ENCODE data around the gene PINK1. TPM values are rescaled to one million over a fixed set of nuclear protein-coding genes. Genes with fewer than 3 reads are reported as not detected.

PINK1 gene
- total RNA-seq, 1 donor from 2014 or later, result 261 TPM

GRCh38 chr1:20634594-20635084 lies 1.4 kb downstream of the PINK1 start:
- ATAC-seq (peak; percentile 78), DNase-seq (peak; percentile 62)
- intact Hi-C loops (cut with micrococcal nuclease), result no loop called here

GRCh38 chr1:20636785-20637347 lies 3.6 kb downstream of the PINK1 start:
- intact Hi-C loops (cut with micrococcal nuclease), result no loop called here
- DNase-seq (no peak), ATAC-seq (no peak)

- intact Hi-C loops (cut with micrococcal nuclease), result loop anchor here (5.0 kb wide), 1 partner anchor 113 kb away; no protein-coding TSS in a partner anchor
- ATAC-seq, result peak; percentile 54
- DNase-seq, result no peak
These were observed 6.9 kb downstream of the PINK1 start for GRCh38 chr1:20640183-20640597.

- no peak for ATAC-seq
- intact Hi-C loops (cut with micrococcal nuclease), result loop anchor here (5.0 kb wide), 1 partner anchor 115 kb away; no protein-coding TSS in a partner anchor
- DNase-seq, result no peak
These were observed 8.7 kb downstream of the PINK1 start for GRCh38 chr1:20641975-20642374.

GRCh38 chr1:20643080-20643479 lies 9.8 kb downstream of the PINK1 start:
- intact Hi-C loops (cut with micrococcal nuclease), result loop anchor here (5.0 kb wide), 1 partner anchor 116 kb away; no protein-coding TSS in a partner anchor
- ATAC-seq (no peak), DNase-seq (no peak)

- ATAC-seq, result no peak
- intact Hi-C loops (cut with micrococcal nuclease), result loop anchor here (5.0 kb wide), 1 partner anchor 117 kb away; no protein-coding TSS in a partner anchor
- no peak for DNase-seq
These were observed 11.2 kb downstream of the PINK1 start for GRCh38 chr1:20644416-20644815.

GRCh38 chr1:20645414-20645813 lies 12.2 kb downstream of the PINK1 start:
- no peak for DNase-seq
- ATAC-seq, result no peak
- intact Hi-C loops (cut with micrococcal nuclease), result no loop called here

GRCh38 chr1:20648438-20648837 lies 15.2 kb downstream of the PINK1 start:
- ATAC-seq (no peak), DNase-seq (no peak)
- intact Hi-C loops (cut with micrococcal nuclease), result no loop called here

GRCh38 chr1:20648946-20649345 lies 15.7 kb downstream of the PINK1 start:
- DNase-seq, result no peak
- no peak for ATAC-seq
- intact Hi-C loops (cut with micrococcal nuclease), result no loop called here

GRCh38 chr1:20652300-20652699 lies 19.0 kb downstream of the PINK1 start:
- DNase-seq (no peak), ATAC-seq (no peak)
- intact Hi-C loops (cut with micrococcal nuclease), result no loop called here

GRCh38 chr1:20654104-20654690 lies 20.9 kb downstream of the PINK1 start:
- ATAC-seq, result peak; percentile 36
- intact Hi-C loops (cut with micrococcal nuclease), result no loop called here
- peak; percentile 51 for DNase-seq

GRCh38 chr1:20657024-20657423 lies 23.8 kb downstream of the PINK1 start:
- DNase-seq, result no peak
- intact Hi-C loops (cut with micrococcal nuclease), result no loop called here
- no peak for ATAC-seq

GRCh38 chr1:20658166-20658915 lies 25.1 kb downstream of the PINK1 start:
- intact Hi-C loops (cut with micrococcal nuclease), result no loop called here
- no peak for ATAC-seq
- no peak for DNase-seq

GRCh38 chr1:20660363-20660762 lies 27.1 kb downstream of the PINK1 start:
- no peak for ATAC-seq
- DNase-seq, result no peak
- intact Hi-C loops (cut with micrococcal nuclease), result no loop called here

- ATAC-seq (no peak), DNase-seq (no peak)
- intact Hi-C loops (cut with micrococcal nuclease), result no loop called here
These were observed 27.6 kb downstream of the PINK1 start for GRCh38 chr1:20660847-20661206.

GRCh38 chr1:20661207-20662109 lies 28.2 kb downstream of the PINK1 start, which contains the start of gene DDOST:
TSS of gene DDOST (minus strand) at chr1:20661369. CDS start at chr1:20661350, 19 bp downstream.
- ATAC-seq, result peak; percentile 95
- intact Hi-C loops (cut with micrococcal nuclease), result no loop called here
- peak; percentile 98 for DNase-seq

GRCh38 chr1:20662110-20662475 lies 28.8 kb downstream of the PINK1 start:
- ATAC-seq (no peak), DNase-seq (no peak)
- intact Hi-C loops (cut with micrococcal nuclease), result no loop called here

- ATAC-seq (no peak), DNase-seq (no peak)
- intact Hi-C loops (cut with micrococcal nuclease), result no loop called here
These were observed 30.1 kb downstream of the PINK1 start for GRCh38 chr1:20663365-20663764.

GRCh38 chr1:20663969-20664715 lies 30.9 kb downstream of the PINK1 start:
- peak; percentile 17 for DNase-seq
- intact Hi-C loops (cut with micrococcal nuclease), result no loop called here
- no peak for ATAC-seq
